ENCODE results near the gene DPM3.

DPM3 gene

DNA sequence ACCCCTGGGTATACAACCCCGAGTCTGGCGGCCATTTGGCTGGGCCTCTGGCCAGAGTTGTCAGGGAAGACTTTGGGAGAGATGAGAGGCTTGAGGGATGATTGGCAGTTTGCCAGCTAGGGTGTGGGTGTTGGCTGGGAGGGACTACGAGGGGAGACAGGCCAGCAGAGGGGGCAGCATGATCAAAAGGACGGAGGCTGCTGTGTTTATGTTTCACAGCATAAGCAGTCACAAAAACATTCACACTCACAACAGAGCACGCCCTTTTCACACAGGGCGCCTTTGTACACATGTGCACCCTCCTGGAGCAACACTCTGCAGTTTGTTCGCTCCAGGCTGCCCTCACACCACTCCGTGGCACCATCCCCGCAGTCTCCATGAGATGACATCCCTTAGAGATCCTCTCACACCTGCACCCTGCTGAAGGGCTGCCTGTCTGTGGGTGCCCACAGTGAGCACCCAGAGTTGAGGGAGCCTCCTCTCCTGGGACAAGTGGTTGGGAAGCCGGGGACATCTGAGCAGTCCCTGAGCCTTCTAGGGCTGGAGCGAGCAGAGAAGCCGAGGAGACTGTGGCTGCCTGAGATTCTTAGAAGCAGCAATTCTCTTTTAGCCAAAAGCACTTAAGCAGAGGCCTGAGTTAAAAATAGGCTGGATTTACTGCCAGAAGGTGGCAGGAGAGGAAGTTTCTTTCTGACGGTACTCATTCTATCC, 46.3 kb downstream of the DPM3 start:
- peak; percentile 62 for DNase-seq (ENCODE audit: low read depth)

DNA sequence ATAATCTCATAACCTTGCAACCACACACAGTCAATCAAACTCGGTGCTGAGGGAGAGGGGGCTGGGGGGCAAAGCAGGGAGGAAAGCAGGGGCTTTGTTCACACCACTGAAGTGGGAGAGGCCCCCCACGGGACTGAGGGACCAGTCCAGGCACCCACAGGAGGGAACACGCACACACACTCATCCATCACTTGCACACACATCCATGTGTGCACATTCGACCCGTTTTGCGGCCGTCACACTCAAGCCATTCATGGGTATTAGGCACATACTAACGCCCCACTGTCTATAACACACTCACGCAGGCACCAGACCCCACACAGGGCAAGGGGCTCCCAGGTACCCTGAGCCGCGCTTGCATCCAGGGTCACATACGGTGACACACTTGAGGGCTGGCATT, 47.7 kb downstream of the DPM3 start:
- no peak for DNase-seq (ENCODE audit: low read depth)

DNA sequence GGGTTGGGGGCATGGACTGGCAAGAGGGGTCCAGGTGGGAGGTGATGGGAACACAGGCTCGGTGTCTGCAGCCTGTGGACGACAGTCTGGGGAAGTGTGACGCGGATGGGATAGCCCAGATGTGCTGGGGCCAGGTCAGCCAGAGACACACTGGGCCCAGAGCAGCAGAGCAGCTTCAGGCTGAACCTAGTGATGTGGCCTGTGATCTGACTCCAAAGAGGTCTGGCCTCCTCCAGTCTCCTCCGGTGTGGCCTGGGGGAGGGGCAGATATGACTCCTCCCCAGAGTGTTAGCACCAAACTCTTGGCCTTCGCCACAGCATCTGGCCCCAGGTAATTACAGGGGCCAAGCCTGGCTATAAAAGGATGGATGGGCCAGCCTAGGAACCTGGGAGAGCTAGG, 48.2 kb downstream of the DPM3 start:
- no peak for DNase-seq (ENCODE audit: low read depth)

DNA sequence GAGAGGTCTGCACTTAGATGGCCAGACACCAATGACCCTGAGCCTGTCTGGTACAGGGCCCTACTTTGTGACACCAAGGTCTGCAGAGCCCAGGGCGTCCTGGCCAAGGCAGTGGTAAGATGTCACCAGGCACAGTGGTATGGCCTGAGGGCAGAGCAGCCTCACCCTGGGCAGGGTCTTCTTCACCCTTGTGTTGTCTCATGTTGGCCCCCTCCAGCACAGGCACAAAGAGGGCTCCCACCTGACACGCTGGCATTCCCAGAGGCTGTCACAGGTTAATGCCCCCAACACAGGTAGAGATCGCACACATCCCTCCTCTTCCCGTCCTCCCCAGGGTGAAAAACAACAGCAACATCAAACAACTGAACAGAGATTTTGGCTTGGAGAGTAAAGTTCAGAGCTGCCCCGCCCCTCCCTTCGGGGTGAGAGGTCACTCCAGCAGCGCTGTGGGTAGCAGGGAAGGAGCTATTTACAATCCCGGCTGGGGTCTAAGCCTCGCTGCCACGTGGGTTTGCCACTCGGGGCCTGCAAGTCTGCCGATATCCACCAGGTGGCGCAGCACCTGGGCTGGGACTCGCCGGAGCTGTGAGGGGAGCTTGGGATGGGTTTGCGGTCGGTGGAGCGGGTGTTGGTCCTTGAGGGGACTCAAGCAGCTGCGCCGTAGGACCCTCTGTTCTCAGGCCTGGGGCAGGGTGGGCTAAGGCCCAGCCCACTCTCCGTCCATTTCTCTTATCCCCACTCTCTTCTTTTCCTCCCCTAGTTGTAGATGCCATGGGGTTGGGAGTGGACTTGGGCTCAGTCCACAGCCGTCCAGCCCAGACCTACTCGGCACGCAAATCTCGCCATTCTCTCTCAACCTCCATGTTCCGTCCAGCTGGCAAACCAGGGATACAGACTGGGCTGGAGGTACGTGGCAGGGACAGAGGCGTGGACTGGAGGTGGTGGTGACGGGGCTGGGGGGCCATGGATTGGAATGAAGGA, 49.0 kb downstream of the DPM3 start:
- peak; percentile 68 for DNase-seq (ENCODE audit: low read depth)
